Measurements from ENCODE around the gene ACOX1.

ACOX1 gene

GRCh38 chr17:75891605-75892555 is 87.1 kb downstream of the ACOX1 start:
- FAIRE-seq = no peak
- DNase-seq (ENCODE audit: insufficient read length) = no peak
- TF ChIP-seq TAF1 (IDR thresholded peaks at IDR 0.05; ENCODE audit: borderline replicate concordance, low read depth, low read length) (no peak), POLR2AphosphoS5 (IDR thresholded peaks at IDR 0.05; ENCODE audit: low read depth, low read length) (no peak), POLR2A (IDR thresholded peaks at IDR 0.05; ENCODE audit: low read depth, low read length) (no peak)
